GM12878 (cell line): ENCODE measurements around the gene HASPIN. TPM values are rescaled to one million over a fixed set of nuclear protein-coding genes. Genes with fewer than 3 reads are reported as not detected.

Experiments used
- ATAC-seq: fragments of 200-7000 bp; cut with Tn5 transposase; 3 replicates; pipeline ENCODE4 v1.9.1; 2020; ENCODE audit warnings: mild to moderate bottlenecking, moderate library complexity
- BruUV-seq: library from RNA; stranded (reverse); fragments of 400-500 nt; replicated peaks from 2 replicates; lab custom pipeline; 2021; lab: Mats Ljungman, UMichigan
- CTCF ChIA-PET: fragments of 300-600 bp; sonication (Branson Sonifier 250); formaldehyde crosslinking; extraction: SDS; loops from one replicate; lab custom pipeline; 2021; ENCODE audit warnings: inconsistent platforms; lab: Yijun Ruan, JAX
- POLR2A ChIA-PET: fragments of 350-600 bp; formaldehyde crosslinking; extraction: SDS; loops from one replicate; lab custom pipeline; 2021; ENCODE audit warnings: inconsistent platforms; lab: Charles Lee
- RAD21 ChIA-PET: fragments of 300-600 bp; sonication (Branson Sonifier 250); formaldehyde crosslinking; loops from one replicate; lab custom pipeline; 2023; ENCODE audit warnings: antibody characterized with exemption; ENCODE audit not compliant: unreplicated experiment; lab: Charles Lee
- SMC1A ChIA-PET: fragments of 300-600 bp; sonication (Branson Sonifier 250); formaldehyde crosslinking; loops from one replicate; lab custom pipeline; 2023; ENCODE audit not compliant: unreplicated experiment, uncharacterized antibody; lab: Charles Lee
- DNase-seq: peaks from one replicate; pipeline ENCODE4 v3.0.0-alpha.2; 2011; ENCODE audit warnings: low read depth, low spot score
- FAIRE-seq: peaks from 3 replicates; lab custom pipeline; 2011; peaks lifted over from hg19 to GRCh38; lab: Jason Lieb, UNC
- H2AFZ ChIP-seq: 2 replicates; pipeline ENCODE4 v1.6.0; 2011; ENCODE audit warnings: low read depth, low read length, control low read depth; ENCODE audit not compliant: control insufficient read depth
- H3K27ac ChIP-seq: 2 replicates; pipeline ENCODE4 v1.5.1; 2011; ENCODE audit warnings: control low read depth; ENCODE audit not compliant: control insufficient read depth, insufficient read depth
- H3K27me3 ChIP-seq, 2 experiments: replicated peaks in 1 of 2; 2 replicates each; pipeline versions ENCODE4 v1.6.0 to v1.6.1; 2011; ENCODE audit warnings: low read length in 1 of 2; ENCODE audit not compliant: control insufficient read depth in 2 of 2, insufficient read depth in 2 of 2
- H3K36me3 ChIP-seq, 2 experiments: 2 replicates each; pipeline ENCODE4 v1.5.1; 2011; ENCODE audit warnings: low read length in 1 of 2; ENCODE audit not compliant: control insufficient read depth in 2 of 2, insufficient read depth in 2 of 2
- H3K4me1 ChIP-seq: 2 replicates; pipeline ENCODE4 v1.6.1; 2011; ENCODE audit warnings: mild to moderate bottlenecking, low read length, moderate library complexity, mixed read lengths; ENCODE audit not compliant: control insufficient read depth, insufficient read depth
- H3K4me2 ChIP-seq: 2 replicates; pipeline ENCODE4 v1.6.0; 2011; ENCODE audit warnings: control low read depth; ENCODE audit not compliant: control insufficient read depth, insufficient read depth
- H3K4me3 ChIP-seq: fragments of 200-600 bp; sonication (generic); 2 replicates; pipeline ENCODE4 v1.5.1; 2016
- H3K79me2 ChIP-seq: 2 replicates; pipeline ENCODE4 v1.6.0; 2011; ENCODE audit warnings: low read length; ENCODE audit not compliant: control insufficient read depth, insufficient read depth
- H3K9ac ChIP-seq: 2 replicates; pipeline ENCODE4 v1.8.0; 2011; ENCODE audit warnings: low read length, control low read depth, mixed read lengths; ENCODE audit not compliant: control insufficient read depth, insufficient read depth
- H3K9me3 ChIP-seq: replicated peaks from 3 replicates; pipeline ENCODE4 v1.5.1; 2011; ENCODE audit warnings: mild to moderate bottlenecking, low read length; ENCODE audit not compliant: control insufficient read depth, insufficient read depth
- H4K20me1 ChIP-seq: 2 replicates; pipeline ENCODE4 v1.6.0; 2011; ENCODE audit not compliant: control insufficient read depth, insufficient read depth
- ATF7 ChIP-seq: fragments of 450-650 bp; IDR thresholded peaks from 2 replicates; pipeline ENCODE4 v1.6.1; 2016; ENCODE audit warnings: low read depth, mild to moderate bottlenecking
- CEBPZ ChIP-seq: fragments of 150-350 bp; IDR thresholded peaks from 2 replicates; pipeline ENCODE4 v1.6.1; 2016; ENCODE audit warnings: low read depth, low read length
- MEF2B ChIP-seq: fragments of 450-650 bp; IDR thresholded peaks from 2 replicates; pipeline ENCODE4 v1.6.1; 2018; ENCODE audit warnings: mild to moderate bottlenecking, moderate library complexity; ENCODE audit not compliant: partially characterized antibody, poor library complexity, severe bottlenecking
- ZNF217 ChIP-seq: fragments of 450-650 bp; IDR thresholded peaks from 2 replicates; pipeline ENCODE4 v1.6.1; 2017; ENCODE audit warnings: antibody characterized with exemption, mild to moderate bottlenecking
- ZZZ3 ChIP-seq: IDR thresholded peaks from 2 replicates; pipeline ENCODE4 v1.6.1; 2011; ENCODE audit warnings: low read depth; ENCODE audit not compliant: control insufficient read depth, insufficient read length
- WGBS: methylation state at CpG from one replicate; pipeline ENCODE4 v1.1.6; 2016; ENCODE audit warnings: low lambda C conversion rate; ENCODE audit not compliant: insufficient replicate concordance, insufficient coverage; ENCODE audit errors: missing lambda C conversion rate; 5-methylcytosine and 5-hydroxymethylcytosine counted together
- in situ Hi-C: fragments of 300-500 bp; cut with MboI; formaldehyde crosslinking; loops from 9 replicates; pipeline ENCODE4 v1.14.3; 2018; ENCODE audit warnings: mixed read lengths
- intact Hi-C: fragments of 100-400 bp; cut with micrococcal nuclease; formaldehyde crosslinking; loops from one replicate; pipeline ENCODE4 v1.14.2; 2022; ENCODE audit not compliant: unreplicated experiment
- polyA plus RNA-seq, 11 experiments: library from polyadenylated mRNA; depleted of rRNA in 4 of 11; unstranded in 6 of 11; stranded (reverse) in 5 of 11; fragments of >200 nt; fragmentation: Nextera tagmentation in 4 of 11; fragmentation: Illumina TruSeq in 1 of 11; extraction: Ambion mirVana in 4 of 11; extraction: Trizol in 1 of 11; gene quantifications; 1 replicate in 1 of 11; 2 replicates in 10 of 11; pipeline versions ENCODE4 v1.2.1 to v1.2.3, GENCODE V29; 2011 to 2016; ENCODE audit warnings: inconsistent platforms in 2 of 11, missing spikeins in 2 of 11, low read depth in 1 of 11
- total RNA-seq, 4 experiments: library from RNA; depleted of rRNA in 3 of 4; stranded (reverse); fragments of >200 nt in 3 of 4; fragmentation: Illumina TruSeq in 1 of 4; extraction: Trizol in 1 of 4; gene quantifications; 2 replicates each; pipeline versions ENCODE4 v1.2.1 to v1.2.3, GENCODE V29; 2013 to 2021

Gene HASPIN
- total and polyA plus RNA-seq, 10 of the 15 experiments (the other 5 are each of a cell fraction or from before 2014, with no cell fraction given) = 0.80 to 18.0 (median 10.1) TPM

GRCh38 chr17:3685174-3685573 is 38.5 kb upstream of the HASPIN start:
- in situ Hi-C loops (no loop called here), intact Hi-C loops (no loop called here)
- 48% methylated on average over 8 of the region's 13 CpGs for WGBS
- Histone ChIP-seq H3K9me3 (no peaks in the 10 kb centered on the region), H3K36me3 (peaks cover 0 to 4% of the 10 kb centered on the region in 2 experiments; a peak in 2 of 4 replicates), H3K79me2 (no peaks in the 10 kb centered on the region), H3K4me2 (no peak overlapping the region), H3K27ac (no peak overlapping the region), H3K4me1 (peaks cover 6% of the 10 kb centered on the region; the same call in 1 of the 2 replicates), H3K9ac (no peak overlapping the region), H3K4me3 (no peak overlapping the region), H3K27me3 (no peaks in the 10 kb centered on the region), H4K20me1 (no peaks in the 10 kb centered on the region), H2AFZ (no peak overlapping the region)
- DNase-seq (no peak), ATAC-seq (no peak), FAIRE-seq (no peak)
- SMC1A ChIA-PET = interaction anchor here (0.5 to 0.9 kb wide), 2 partner anchors 9 to 103 kb away, joined by 3 to 5 read pairs; no protein-coding TSS in a partner anchor
- CTCF ChIA-PET = interaction anchor here (5.1 kb wide), 1 partner anchor 51 kb away, joined by 105 read pairs; no protein-coding TSS in a partner anchor
- POLR2A ChIA-PET = interaction anchor here (0.7 kb wide), 1 partner anchor 55 kb away, joined by 4 read pairs; no protein-coding TSS in a partner anchor
- RAD21 ChIA-PET = interaction anchor here (0.7 to 1.2 kb wide), 3 partner anchors 9 to 56 kb away, joined by 3 to 4 read pairs (median 4); no protein-coding TSS in a partner anchor
- BruUV-seq = no TSS peak
- no peak for TF ChIP-seq ZZZ3
- no peak for TF ChIP-seq CEBPZ
- no peak for TF ChIP-seq ZNF217
- peak; percentile 65 for TF ChIP-seq MEF2B
- no peak for TF ChIP-seq ATF7
